ENCODE measurements around the gene CHRNA10. TPM values are rescaled to one million over a fixed set of nuclear protein-coding genes. Genes with fewer than 3 reads are reported as not detected.

Gene CHRNA10
- total RNA-seq, 1 experiment from 2014 or later: 3.0 TPM

DNA sequence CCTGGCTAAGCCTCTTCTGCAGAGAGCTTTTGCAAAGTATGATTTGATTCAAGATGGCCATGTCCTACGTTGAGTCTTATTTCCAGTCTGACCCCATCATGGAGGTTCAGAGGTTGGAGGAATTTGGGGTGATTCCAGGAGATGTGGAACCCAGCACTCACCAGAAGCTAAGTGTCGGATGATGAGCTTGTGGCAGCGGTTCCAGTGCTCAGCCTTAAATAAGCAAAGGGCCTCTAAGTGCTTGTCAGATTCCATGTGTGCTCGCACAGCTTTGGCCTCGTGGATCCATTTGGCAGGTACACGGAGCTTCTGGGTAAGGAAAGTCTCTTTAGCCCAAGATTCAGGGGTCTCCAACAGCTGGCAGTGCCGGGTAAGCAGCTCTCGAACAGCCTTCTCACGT lies 11.9 kb upstream of the CHRNA10 start:
- H3K27ac ChIP-seq (ENCODE audit: low read depth, low read length): no peak overlapping the region
- H4K20me1 ChIP-seq (ENCODE audit: insufficient read depth): no peaks in the 10 kb centered on the region
- no peak overlapping the region for H3K4me2 ChIP-seq (ENCODE audit: low read length)
- CTCF ChIA-PET: interaction anchor here (1.8 kb wide), 1 partner anchor 27 kb away, joined by 3 read pairs; no protein-coding TSS in a partner anchor
- H3K9me2 ChIP-seq (ENCODE audit: insufficient read depth): no peaks in the 10 kb centered on the region
- H3K9ac ChIP-seq (ENCODE audit: low read length): no peak overlapping the region
- peaks cover 10% of the 10 kb centered on the region; the same call in 1 of the 2 replicates for H3K79me2 ChIP-seq (ENCODE audit: insufficient read depth, low read length)
- H2AFZ ChIP-seq (ENCODE audit: low read depth, low read length, poor library complexity, severe bottlenecking): no peak overlapping the region
- intact Hi-C loops (cut with micrococcal nuclease): no loop called here
- DNase-seq (ENCODE audit: low read depth, low spot score) (no peak), ATAC-seq (no peak; the same call in 1 of the 2 replicates)
- H3K27me3 ChIP-seq (ENCODE audit: insufficient read depth, low read length): no peaks in the 10 kb centered on the region
- no peaks in the 10 kb centered on the region for H3K9me3 ChIP-seq (ENCODE audit: control insufficient read depth in 1 of 2, insufficient read depth in 1 of 2, low read depth in 1 of 2, low read length in 2 of 2)
- BruUV-seq (replicated peaks): no TSS peak
- H3K4me1 ChIP-seq (ENCODE audit: control insufficient read depth in 1 of 2, insufficient read depth in 2 of 2, low read length in 2 of 2): no peaks in the 10 kb centered on the region
- POLR2A ChIA-PET: no interaction called here
- TF ChIP-seq EZH2 (IDR thresholded peaks at IDR 0.05) (no peak), EZH2phosphoT487 (IDR thresholded peaks at IDR 0.05; ENCODE audit: borderline replicate concordance) (no peak), ELF1 (IDR thresholded peaks at IDR 0.05; ENCODE audit: borderline replicate concordance, low read depth) (no peak), CBX3 (IDR thresholded peaks at IDR 0.05; ENCODE audit: low read depth) (no peak), ZFX (IDR thresholded peaks at IDR 0.05) (no peak), FOSL1 (IDR thresholded peaks at IDR 0.05; ENCODE audit: low read depth) (no peak), POLR2AphosphoS5 (IDR thresholded peaks at IDR 0.05; ENCODE audit: low read depth, low read length) (no peak)
- TF ChIP-seq, protein P1, sequence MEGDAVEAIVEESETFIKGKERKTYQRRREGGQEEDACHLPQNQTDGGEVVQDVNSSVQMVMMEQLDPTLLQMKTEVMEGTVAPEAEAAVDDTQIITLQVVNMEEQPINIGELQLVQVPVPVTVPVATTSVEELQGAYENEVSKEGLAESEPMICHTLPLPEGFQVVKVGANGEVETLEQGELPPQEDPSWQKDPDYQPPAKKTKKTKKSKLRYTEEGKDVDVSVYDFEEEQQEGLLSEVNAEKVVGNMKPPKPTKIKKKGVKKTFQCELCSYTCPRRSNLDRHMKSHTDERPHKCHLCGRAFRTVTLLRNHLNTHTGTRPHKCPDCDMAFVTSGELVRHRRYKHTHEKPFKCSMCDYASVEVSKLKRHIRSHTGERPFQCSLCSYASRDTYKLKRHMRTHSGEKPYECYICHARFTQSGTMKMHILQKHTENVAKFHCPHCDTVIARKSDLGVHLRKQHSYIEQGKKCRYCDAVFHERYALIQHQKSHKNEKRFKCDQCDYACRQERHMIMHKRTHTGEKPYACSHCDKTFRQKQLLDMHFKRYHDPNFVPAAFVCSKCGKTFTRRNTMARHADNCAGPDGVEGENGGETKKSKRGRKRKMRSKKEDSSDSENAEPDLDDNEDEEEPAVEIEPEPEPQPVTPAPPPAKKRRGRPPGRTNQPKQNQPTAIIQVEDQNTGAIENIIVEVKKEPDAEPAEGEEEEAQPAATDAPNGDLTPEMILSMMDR (IDR thresholded peaks at IDR 0.05 in 2 of 3, conservative IDR thresholded peaks at IDR 0.05 in 1 of 3; ENCODE audit: borderline replicate concordance in 1 of 3, insufficient read depth in 1 of 3, low read depth in 2 of 3, low read length in 2 of 3): peak in 1 of 3 experiments; percentile 42; a peak in 1 of 6 replicates
- H3K4me3 ChIP-seq (replicated peaks in 1 of 2; ENCODE audit: low read depth in 1 of 2, low read length in 2 of 2): no peak overlapping the region
- RAD21 ChIA-PET (ENCODE audit: low non-redundant PET in 1 of 2, low total read pairs in 2 of 2, uncharacterized antibody in 2 of 2, unreplicated experiment in 2 of 2): no interaction called here
- peaks cover 71 to 79% of the 10 kb centered on the region in 2 experiments for H3K36me3 ChIP-seq (ENCODE audit: control insufficient read depth in 1 of 2, insufficient read depth in 2 of 2, low read length in 2 of 2)

- no peak overlapping the region for H3K4me3 ChIP-seq (replicated peaks in 1 of 2; ENCODE audit: low read depth in 1 of 2, low read length in 2 of 2)
- POLR2A ChIA-PET: no interaction called here
- peaks cover 72 to 87% of the 10 kb centered on the region in 2 experiments for H3K36me3 ChIP-seq (ENCODE audit: control insufficient read depth in 1 of 2, insufficient read depth in 2 of 2, low read length in 2 of 2)
Observed at GRCh38 chr11:3679077-3679476, 7.9 kb upstream of the CHRNA10 start.

More at GRCh38 chr11:3679077-3679476, 7.9 kb upstream of the CHRNA10 start:
- no peak for ATAC-seq
- Histone ChIP-seq H3K27ac (ENCODE audit: low read depth, low read length) (no peak overlapping the region), H2AFZ (ENCODE audit: low read depth, low read length, poor library complexity, severe bottlenecking) (no peak overlapping the region), H4K20me1 (ENCODE audit: insufficient read depth) (no peaks in the 10 kb centered on the region), H3K27me3 (ENCODE audit: insufficient read depth, low read length) (no peaks in the 10 kb centered on the region), H3K4me2 (ENCODE audit: low read length) (no peak overlapping the region), H3K9me2 (ENCODE audit: insufficient read depth) (no peaks in the 10 kb centered on the region), H3K4me1 (ENCODE audit: control insufficient read depth in 1 of 2, insufficient read depth in 2 of 2, low read length in 2 of 2) (no peaks in the 10 kb centered on the region; a peak in 1 of 4 replicates), H3K9ac (ENCODE audit: low read length) (no peak overlapping the region), H3K9me3 (ENCODE audit: control insufficient read depth in 1 of 2, insufficient read depth in 1 of 2, low read depth in 1 of 2, low read length in 2 of 2) (no peaks in the 10 kb centered on the region), H3K79me2 (ENCODE audit: insufficient read depth, low read length) (peaks cover 3% of the 10 kb centered on the region; the same call in 1 of the 2 replicates)
- intact Hi-C loops (cut with micrococcal nuclease): no loop called here
- BruUV-seq (replicated peaks): no TSS peak
- CTCF ChIA-PET: no interaction called here
- RAD21 ChIA-PET (ENCODE audit: low non-redundant PET in 1 of 2, low total read pairs in 2 of 2, uncharacterized antibody in 2 of 2, unreplicated experiment in 2 of 2): no interaction called here
- no peak for TF ChIP-seq TCF7L2 (IDR thresholded peaks at IDR 0.05; ENCODE audit: borderline replicate concordance, extremely low read depth, insufficient read depth, insufficient read length)
- no peak for TF ChIP-seq YY1 (IDR thresholded peaks at IDR 0.05; ENCODE audit: extremely low read depth, insufficient replicate concordance, low read depth, low read length)
- no peak for DNase-seq (ENCODE audit: low read depth, low spot score)

Measured in HCT116 (cell line).